H9 (cell line): ENCODE data around the gene OSBP. TPM values are rescaled to one million over a fixed set of nuclear protein-coding genes. Genes with fewer than 3 reads are reported as not detected.

Experiments
- DNase-seq: peaks from one replicate; pipeline ENCODE4 v3.0.0-alpha.2; 2017
- H2AFZ ChIP-seq: one replicate; pipeline ENCODE4 v1.6.1; 2013; ENCODE audit warnings: mild to moderate bottlenecking, low read length, control low read depth, moderate library complexity
- H2AK5ac ChIP-seq: 2 replicates; pipeline ENCODE4 v1.6.1; 2013; ENCODE audit warnings: low read length, control low read depth, mixed read lengths; ENCODE audit not compliant: insufficient read length
- H2BK120ac ChIP-seq: one replicate; pipeline ENCODE4 v1.6.1; 2013; ENCODE audit warnings: low read depth, mild to moderate bottlenecking, low read length, control low read depth, inconsistent platforms; ENCODE audit not compliant: poor library complexity, severe bottlenecking
- H2BK12ac ChIP-seq: 2 replicates; pipeline ENCODE4 v1.6.1; 2013; ENCODE audit warnings: low read length, control low read depth, mixed read lengths, low read depth; ENCODE audit not compliant: insufficient read length
- H2BK15ac ChIP-seq: 2 replicates; pipeline ENCODE4 v1.6.1; 2013; ENCODE audit warnings: low read depth, low read length, control low read depth
- H2BK20ac ChIP-seq: one replicate; pipeline ENCODE4 v1.6.1; 2013; ENCODE audit warnings: low read depth, mild to moderate bottlenecking, low read length, control low read depth, inconsistent platforms; ENCODE audit not compliant: poor library complexity, severe bottlenecking
- H2BK5ac ChIP-seq: 2 replicates; pipeline ENCODE4 v1.6.1; 2013; ENCODE audit warnings: low read length, control low read depth, mixed read lengths; ENCODE audit not compliant: insufficient read length
- H3K14ac ChIP-seq: 2 replicates; pipeline ENCODE4 v1.6.1; 2013; ENCODE audit warnings: low read length, control low read depth; ENCODE audit not compliant: insufficient read depth
- H3K18ac ChIP-seq: 2 replicates; pipeline ENCODE4 v1.6.1; 2013; ENCODE audit warnings: low read depth, mild to moderate bottlenecking, mixed read lengths, low read length, control low read depth; ENCODE audit not compliant: insufficient read length
- H3K23ac ChIP-seq: 2 replicates; pipeline ENCODE4 v1.6.1; 2013; ENCODE audit warnings: low read length, control low read depth, mixed read lengths, low read depth; ENCODE audit not compliant: insufficient read length
- H3K23me2 ChIP-seq: 2 replicates; pipeline ENCODE4 v1.6.1; 2013; ENCODE audit warnings: low read depth, mild to moderate bottlenecking, mixed read lengths, low read length, control low read depth; ENCODE audit not compliant: insufficient read length, poor library complexity, severe bottlenecking
- H3K27ac ChIP-seq: 2 replicates; pipeline ENCODE4 v1.5.1; 2013; ENCODE audit warnings: low read length, control low read depth, mixed read lengths, low read depth; ENCODE audit not compliant: insufficient read length
- H3K27me3 ChIP-seq: 2 replicates; pipeline ENCODE4 v1.6.1; 2013; ENCODE audit warnings: low read length, control low read depth, inconsistent platforms; ENCODE audit not compliant: insufficient read depth
- H3K4ac ChIP-seq: 2 replicates; pipeline ENCODE4 v1.6.1; 2013; ENCODE audit warnings: low read depth, mild to moderate bottlenecking, control low read depth, inconsistent platforms, low read length, moderate library complexity
- H3K4me1 ChIP-seq: 2 replicates; pipeline ENCODE4 v1.6.1; 2013; ENCODE audit warnings: low read length, control low read depth, inconsistent platforms; ENCODE audit not compliant: insufficient read depth
- H3K4me2 ChIP-seq: 2 replicates; pipeline ENCODE4 v1.6.1; 2013; ENCODE audit warnings: low read length, control low read depth, mixed read lengths; ENCODE audit not compliant: insufficient read length, insufficient read depth
- H3K56ac ChIP-seq: 2 replicates; pipeline ENCODE4 v1.6.1; 2013; ENCODE audit warnings: low read depth, mild to moderate bottlenecking, mixed read lengths, low read length, control low read depth; ENCODE audit not compliant: insufficient read length
- H3K79me1 ChIP-seq: 2 replicates; pipeline ENCODE4 v1.6.1; 2013; ENCODE audit warnings: low read depth, mild to moderate bottlenecking, moderate library complexity, low read length, control low read depth, inconsistent platforms; ENCODE audit not compliant: insufficient read depth, poor library complexity, severe bottlenecking
- H3K79me2 ChIP-seq: 2 replicates; pipeline ENCODE4 v1.6.1; 2013; ENCODE audit warnings: low read length, control low read depth, inconsistent platforms; ENCODE audit not compliant: insufficient read depth
- H3K9ac ChIP-seq: 2 replicates; pipeline ENCODE4 v1.6.1; 2013; ENCODE audit warnings: low read length, control low read depth, mixed read lengths; ENCODE audit not compliant: insufficient read length; ENCODE audit errors: extremely low read depth
- H3K9me3 ChIP-seq: one replicate; pipeline ENCODE4 v1.6.1; 2013; ENCODE audit warnings: low read depth, low read length, inconsistent platforms; ENCODE audit not compliant: control insufficient read depth
- H3T11ph ChIP-seq: one replicate; pipeline ENCODE4 v1.6.1; 2013; ENCODE audit warnings: mild to moderate bottlenecking, low read length, control low read depth, inconsistent platforms
- H4K20me1 ChIP-seq: one replicate; pipeline ENCODE4 v1.6.1; 2013; ENCODE audit not compliant: control insufficient read depth, insufficient read length, insufficient read depth
- H4K5ac ChIP-seq: 2 replicates; pipeline ENCODE4 v1.6.1; 2013; ENCODE audit warnings: low read depth, mild to moderate bottlenecking, mixed read lengths, low read length, control low read depth; ENCODE audit not compliant: insufficient read length
- H4K8ac ChIP-seq: replicated peaks from 2 replicates; pipeline ENCODE4 v1.6.1; 2013; ENCODE audit warnings: low read length, control low read depth, mixed read lengths, low read depth; ENCODE audit not compliant: insufficient read length
- H4K91ac ChIP-seq: 2 replicates; pipeline ENCODE4 v1.6.1; 2013; ENCODE audit warnings: low read depth, mild to moderate bottlenecking, moderate library complexity, mixed read lengths, low read length, control low read depth; ENCODE audit not compliant: insufficient read length
- H3K27ac Mint-ChIP-seq, 3 experiments: 2 replicates in 2 of 3; 3 replicates in 1 of 3; pipeline ENCODE4 v1.8.0; 2020 to 2021; ENCODE audit warnings: mixed read lengths in 3 of 3, mild to moderate bottlenecking in 1 of 3, moderate library complexity in 1 of 3
- H3K27me3 Mint-ChIP-seq: 2 replicates; pipeline ENCODE4 v1.8.0; 2021; ENCODE audit warnings: low read depth, mild to moderate bottlenecking, moderate library complexity, mixed read lengths
- H3K36me3 Mint-ChIP-seq, 3 experiments: 2 replicates in 2 of 3; 3 replicates in 1 of 3; pipeline ENCODE4 v1.8.0; 2020 to 2021; ENCODE audit warnings: low read depth in 3 of 3, mixed read lengths in 3 of 3; ENCODE audit not compliant: insufficient read depth in 1 of 3
- H3K4me1 Mint-ChIP-seq, 2 experiments: 2 replicates each; pipeline ENCODE4 v1.8.0; 2020; ENCODE audit warnings: mixed read lengths in 2 of 2
- H3K4me3 Mint-ChIP-seq, 2 experiments: 2 replicates in 1 of 2; 3 replicates in 1 of 2; pipeline ENCODE4 v1.8.0; 2020 to 2021; ENCODE audit warnings: mild to moderate bottlenecking in 2 of 2, mixed read lengths in 2 of 2, moderate library complexity in 1 of 2
- H3K9me3 Mint-ChIP-seq, 2 experiments: 2 replicates in 1 of 2; 3 replicates in 1 of 2; pipeline ENCODE4 v1.8.0; 2020; ENCODE audit warnings: mild to moderate bottlenecking in 2 of 2, mixed read lengths in 2 of 2, moderate library complexity in 1 of 2
- WGBS: extraction: QIAGEN DNeasy Blood & Tissue Kit; methylation state at CpG from one replicate; pipeline ENCODE4 v1.1.7; 2013; ENCODE audit warnings: missing lambda C conversion rate, low lambda C conversion rate, mixed read lengths; ENCODE audit not compliant: insufficient read length; ENCODE audit errors: extremely low coverage; 5-methylcytosine and 5-hydroxymethylcytosine counted together
- total RNA-seq: library from RNA; stranded (reverse); gene quantifications from 2 replicates; pipeline ENCODE4 v1.2.1, GENCODE V29; 2021
- TF ChIP-seq, protein P1 (sequence below): fragments of 200-600 bp; sonication (generic); conservative IDR thresholded peaks from 3 replicates; pipeline ENCODE4 v1.8.0; 2021; ENCODE audit warnings: antibody characterized with exemption, mild to moderate bottlenecking

OSBP gene
- total RNA-seq, 1 experiment from 2014 or later: 48.5 TPM

DNA sequence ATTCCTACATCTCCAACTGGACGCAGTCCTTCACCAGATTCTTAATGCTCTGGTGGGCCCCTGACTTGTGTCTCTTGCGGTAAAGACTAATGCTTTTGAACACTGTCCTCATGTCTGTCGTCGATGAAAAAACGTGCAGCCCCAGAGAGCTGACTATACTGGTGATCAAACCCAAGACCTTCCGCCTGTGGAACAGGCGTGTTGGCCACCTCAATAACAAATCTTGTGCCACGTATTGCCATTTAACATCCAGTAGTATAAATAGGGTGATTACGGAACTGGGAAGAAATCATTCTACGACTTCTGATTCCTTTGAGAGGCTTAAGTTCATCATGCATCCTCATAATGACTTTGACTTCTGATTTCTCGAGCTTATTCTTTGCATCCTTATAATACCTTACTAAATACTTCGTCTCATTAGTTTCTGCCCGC is 58.6 kb downstream of the OSBP start:
- no peak overlapping the region for H3K23ac ChIP-seq
- no peak overlapping the region for H3K14ac ChIP-seq
- no peaks in the 10 kb centered on the region for H4K20me1 ChIP-seq
- peak; percentile 40 for DNase-seq
- H3K79me1 ChIP-seq: no peaks in the 10 kb centered on the region
- H3K4ac ChIP-seq: no peak overlapping the region
- Mint-ChIP-seq H3K4me3 (peak overlapping the region; percentile 83 to 93), H3K36me3 (peaks cover 0 to 2% (median 0%) of the 10 kb centered on the region in 3 experiments; a peak in 3 of 7 replicates), H3K27me3 (peaks cover 19% of the 10 kb centered on the region), H3K4me1 (peaks cover 21 to 28% of the 10 kb centered on the region in 2 experiments), H3K9me3 (peaks cover 4% of the 10 kb centered on the region in 2 experiments; a peak in 3 of 5 replicates), H3K27ac (no peak overlapping the region)
- H3K4me1 ChIP-seq: 0 out of 2 replicates have a peak, but pooled peaks cover 4% of the 10 kb centered on the region
- no peak overlapping the region for H2BK20ac ChIP-seq
- no peak overlapping the region for H3K18ac ChIP-seq
- no peak overlapping the region for H2AFZ ChIP-seq
- no peak overlapping the region for H2BK120ac ChIP-seq
- no CpG with 5 or more reads among the region's 13 CpGs for WGBS
- no peaks in the 10 kb centered on the region for H3K9me3 ChIP-seq
- no peak overlapping the region for H4K8ac ChIP-seq
- H3K79me2 ChIP-seq: no peaks in the 10 kb centered on the region
- H2BK12ac ChIP-seq: no peak overlapping the region
- H3K27me3 ChIP-seq: no peaks in the 10 kb centered on the region
- no peak overlapping the region for H3K27ac ChIP-seq
- H3T11ph ChIP-seq: no peak overlapping the region
- no peak overlapping the region for H2AK5ac ChIP-seq
- no peak overlapping the region for H4K5ac ChIP-seq
- H3K9ac ChIP-seq: no peak overlapping the region
- TF ChIP-seq, protein P1, sequence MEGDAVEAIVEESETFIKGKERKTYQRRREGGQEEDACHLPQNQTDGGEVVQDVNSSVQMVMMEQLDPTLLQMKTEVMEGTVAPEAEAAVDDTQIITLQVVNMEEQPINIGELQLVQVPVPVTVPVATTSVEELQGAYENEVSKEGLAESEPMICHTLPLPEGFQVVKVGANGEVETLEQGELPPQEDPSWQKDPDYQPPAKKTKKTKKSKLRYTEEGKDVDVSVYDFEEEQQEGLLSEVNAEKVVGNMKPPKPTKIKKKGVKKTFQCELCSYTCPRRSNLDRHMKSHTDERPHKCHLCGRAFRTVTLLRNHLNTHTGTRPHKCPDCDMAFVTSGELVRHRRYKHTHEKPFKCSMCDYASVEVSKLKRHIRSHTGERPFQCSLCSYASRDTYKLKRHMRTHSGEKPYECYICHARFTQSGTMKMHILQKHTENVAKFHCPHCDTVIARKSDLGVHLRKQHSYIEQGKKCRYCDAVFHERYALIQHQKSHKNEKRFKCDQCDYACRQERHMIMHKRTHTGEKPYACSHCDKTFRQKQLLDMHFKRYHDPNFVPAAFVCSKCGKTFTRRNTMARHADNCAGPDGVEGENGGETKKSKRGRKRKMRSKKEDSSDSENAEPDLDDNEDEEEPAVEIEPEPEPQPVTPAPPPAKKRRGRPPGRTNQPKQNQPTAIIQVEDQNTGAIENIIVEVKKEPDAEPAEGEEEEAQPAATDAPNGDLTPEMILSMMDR: no peak
- no peak overlapping the region for H2BK5ac ChIP-seq
- H4K91ac ChIP-seq: no peak overlapping the region
- H3K4me2 ChIP-seq: peak overlapping the region; percentile 96
- peaks cover 21% of the 10 kb centered on the region for H3K23me2 ChIP-seq
- no peak overlapping the region for H2BK15ac ChIP-seq
- H3K56ac ChIP-seq: no peak overlapping the region
